ENCODE data around the gene MS4A2. TPM values are rescaled to one million over a fixed set of nuclear protein-coding genes. Genes with fewer than 3 reads are reported as not detected.
"Not testable (repeated sequence)": the region's sequence is repeated elsewhere in the genome, so short reads cannot be mapped to it uniquely, and the experiment has no call there.

Gene MS4A2
- total RNA-seq, 1 donor from 2014 or later, result 3.1 TPM

- DNase-seq (ENCODE audit: low spot score) (no peak), ATAC-seq (no peak)
- intact Hi-C loops (cut with DNase I), result no loop called here
Observed at GRCh38 chr11:60097189-60097588, 8.7 kb downstream of the MS4A2 start.

- no peak for ATAC-seq
- DNase-seq (ENCODE audit: low spot score), result no peak
- intact Hi-C loops (cut with DNase I), result no loop called here
Observed at GRCh38 chr11:60098508-60098907, 10.0 kb downstream of the MS4A2 start.

GRCh38 chr11:60100516-60100915 is 12.1 kb downstream of the MS4A2 start:
- no peak for DNase-seq (ENCODE audit: low spot score)
- ATAC-seq, result no peak
- intact Hi-C loops (cut with DNase I), result no loop called here

GRCh38 chr11:60101368-60101767 is 12.9 kb downstream of the MS4A2 start:
- ATAC-seq; DNase-seq (ENCODE audit: low spot score); intact Hi-C loops (cut with DNase I): not testable (repeated sequence)

GRCh38 chr11:60104471-60105115 is 16.1 kb downstream of the MS4A2 start:
- DNase-seq (ENCODE audit: low spot score); intact Hi-C loops (cut with DNase I); ATAC-seq: not testable (repeated sequence)

GRCh38 chr11:60108631-60109030 is 20.2 kb downstream of the MS4A2 start:
- DNase-seq (ENCODE audit: low spot score); intact Hi-C loops (cut with DNase I); ATAC-seq: not testable (repeated sequence)

GRCh38 chr11:60111793-60112192 is 23.3 kb downstream of the MS4A2 start:
- DNase-seq (ENCODE audit: low spot score) (no peak), ATAC-seq (no peak)
- intact Hi-C loops (cut with DNase I), result loop anchor here (5.0 kb wide), 1 partner anchor 566 kb away; no protein-coding TSS in a partner anchor

- DNase-seq (ENCODE audit: low spot score), result no peak
- ATAC-seq, result no peak
- intact Hi-C loops (cut with DNase I), result no loop called here
Observed at GRCh38 chr11:60116996-60117790, 28.7 kb downstream of the MS4A2 start.

- ATAC-seq (no peak), DNase-seq (ENCODE audit: low spot score) (no peak)
- intact Hi-C loops (cut with DNase I), result no loop called here
Observed at GRCh38 chr11:60118338-60118737, 29.9 kb downstream of the MS4A2 start.

- intact Hi-C loops (cut with DNase I), result no loop called here
- DNase-seq (ENCODE audit: low spot score), result no peak
- ATAC-seq, result no peak
Observed at GRCh38 chr11:60119710-60120109, 31.2 kb downstream of the MS4A2 start.

GRCh38 chr11:60121264-60121663 is 32.8 kb downstream of the MS4A2 start:
- intact Hi-C loops (cut with DNase I), result no loop called here
- no peak for ATAC-seq
- no peak for DNase-seq (ENCODE audit: low spot score)

GRCh38 chr11:60122414-60123036 is 34.1 kb downstream of the MS4A2 start:
- no peak for DNase-seq (ENCODE audit: low spot score)
- ATAC-seq, result no peak
- intact Hi-C loops (cut with DNase I), result no loop called here

- DNase-seq (ENCODE audit: low spot score), result no peak
- ATAC-seq, result no peak
- intact Hi-C loops (cut with DNase I), result no loop called here
Observed at GRCh38 chr11:60124802-60125432, 36.5 kb downstream of the MS4A2 start.

- DNase-seq (ENCODE audit: low spot score) (no peak), ATAC-seq (no peak)
- intact Hi-C loops (cut with DNase I), result no loop called here
Observed at GRCh38 chr11:60125956-60126585, 37.6 kb downstream of the MS4A2 start.

GRCh38 chr11:60127311-60127811 is 38.9 kb downstream of the MS4A2 start:
- DNase-seq (ENCODE audit: low spot score) (no peak), ATAC-seq (no peak)
- intact Hi-C loops (cut with DNase I), result no loop called here

GRCh38 chr11:60128376-60128775 is 39.9 kb downstream of the MS4A2 start:
- intact Hi-C loops (cut with DNase I), result no loop called here
- no peak for ATAC-seq
- no peak for DNase-seq (ENCODE audit: low spot score)

- intact Hi-C loops (cut with DNase I); ATAC-seq; DNase-seq (ENCODE audit: low spot score): not testable (repeated sequence)
Observed at GRCh38 chr11:60128866-60129265, 40.4 kb downstream of the MS4A2 start.

- intact Hi-C loops (cut with DNase I), result no loop called here
- ATAC-seq, result no peak
- DNase-seq (ENCODE audit: low spot score), result no peak
Observed at GRCh38 chr11:60129853-60130252, 41.4 kb downstream of the MS4A2 start.

GRCh38 chr11:60130496-60130895 is 42.0 kb downstream of the MS4A2 start:
- intact Hi-C loops (cut with DNase I), result no loop called here
- no peak for ATAC-seq
- DNase-seq (ENCODE audit: low spot score), result no peak
